ENCODE measurements around the gene EPHB1.

EPHB1 gene

GRCh38 chr3:134885877-134886621 lies 91.0 kb downstream of the EPHB1 start:
- DNase-seq, result peak; percentile 4

- no peak for DNase-seq
These were observed 91.9 kb downstream of the EPHB1 start for GRCh38 chr3:134886991-134887390.

GRCh38 chr3:134887536-134887935 lies 92.5 kb downstream of the EPHB1 start:
- DNase-seq, result no peak

GRCh38 chr3:134892326-134892725 lies 97.3 kb downstream of the EPHB1 start:
- DNase-seq, result no peak

GRCh38 chr3:134892761-134893160 lies 97.7 kb downstream of the EPHB1 start:
- no peak for DNase-seq

GRCh38 chr3:134894533-134894932 lies 99.5 kb downstream of the EPHB1 start:
- no peak for DNase-seq

GRCh38 chr3:134895181-134895580 lies 100.1 kb downstream of the EPHB1 start:
- no peak for DNase-seq

GRCh38 chr3:134896141-134896540 lies 101.1 kb downstream of the EPHB1 start:
- no peak for DNase-seq

GRCh38 chr3:134896696-134897095 lies 101.6 kb downstream of the EPHB1 start:
- no peak for DNase-seq

- DNase-seq, result no peak
These were observed 102.5 kb downstream of the EPHB1 start for GRCh38 chr3:134897391-134898141.

GRCh38 chr3:134898181-134898754 lies 103.2 kb downstream of the EPHB1 start:
- DNase-seq, result no peak

GRCh38 chr3:134899786-134900185 lies 104.7 kb downstream of the EPHB1 start:
- DNase-seq, result no peak

- DNase-seq, result no peak
These were observed 105.4 kb downstream of the EPHB1 start for GRCh38 chr3:134900482-134900881.

GRCh38 chr3:134901461-134901860 lies 106.4 kb downstream of the EPHB1 start:
- no peak for DNase-seq

GRCh38 chr3:134903837-134904236 lies 108.8 kb downstream of the EPHB1 start:
- no peak for DNase-seq

- no peak for DNase-seq
These were observed 109.2 kb downstream of the EPHB1 start for GRCh38 chr3:134904241-134904771.

GRCh38 chr3:134904776-134905646 lies 110.0 kb downstream of the EPHB1 start:
- no peak for DNase-seq

- no peak for DNase-seq
These were observed 110.5 kb downstream of the EPHB1 start for GRCh38 chr3:134905647-134905935.

GRCh38 chr3:134908271-134908670 lies 113.2 kb downstream of the EPHB1 start:
- DNase-seq, result no peak

GRCh38 chr3:134910026-134910425 lies 115.0 kb downstream of the EPHB1 start:
- no peak for DNase-seq

- DNase-seq, result no peak
These were observed 116.8 kb downstream of the EPHB1 start for GRCh38 chr3:134911586-134912548.
